Measurements from ENCODE around the gene MIER2. TPM values are rescaled to one million over a fixed set of nuclear protein-coding genes. Genes with fewer than 3 reads are reported as not detected.

Gene MIER2
- total and polyA plus RNA-seq, 10 of the 15 experiments (the other 5 are each of a cell fraction or from before 2014, with no cell fraction given), result 0.48 to 23.6 (median 12.1) TPM

DNA sequence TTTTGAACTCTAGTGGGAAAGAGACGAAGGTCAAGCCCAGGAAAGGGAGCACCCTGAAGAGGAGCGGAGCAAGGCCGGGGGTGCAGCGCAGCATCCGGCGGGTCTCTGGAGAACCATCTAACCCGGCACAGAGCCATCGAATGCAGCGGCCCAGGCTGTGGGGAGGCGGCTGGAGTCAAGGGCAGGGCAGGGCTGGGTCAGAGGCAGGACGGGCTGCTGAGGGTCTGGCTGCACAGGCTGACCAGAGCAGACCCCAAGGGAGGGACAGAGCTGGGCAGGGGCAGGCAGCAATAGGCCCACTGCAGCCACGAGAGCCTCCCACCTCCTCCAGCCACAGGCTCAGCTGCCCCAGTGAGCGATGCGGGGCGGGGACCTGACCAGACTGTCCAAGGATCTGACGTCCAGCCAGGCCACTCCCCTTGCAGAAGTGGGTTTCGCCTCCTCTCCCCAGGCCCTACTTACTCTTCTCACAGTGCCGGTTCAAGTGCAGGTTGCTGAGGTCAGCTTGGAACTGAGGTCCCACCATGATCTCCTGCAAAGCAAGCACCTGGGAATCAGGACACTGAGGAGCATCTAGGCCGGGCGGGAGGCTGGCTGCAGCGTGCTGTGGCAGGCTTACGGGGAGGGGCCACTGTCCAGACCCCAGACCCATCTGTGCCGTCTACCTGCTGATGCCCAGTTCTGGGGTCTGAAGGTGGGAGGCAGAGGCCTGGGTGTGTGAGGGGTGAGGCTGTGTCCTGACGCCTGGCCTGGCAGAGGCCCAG is 19.2 kb downstream of the MIER2 start:
- Histone ChIP-seq H2AFZ (ENCODE audit: control insufficient read depth, low read depth, low read length) (no peak overlapping the region), H3K36me3 (ENCODE audit: control insufficient read depth in 2 of 2, insufficient read depth in 2 of 2, low read length in 1 of 2) (peaks cover 25 to 32% of the 10 kb centered on the region in 2 experiments), H3K4me3 (no peak overlapping the region), H4K20me1 (ENCODE audit: control insufficient read depth, insufficient read depth) (no peaks in the 10 kb centered on the region), H3K27me3 (replicated peaks in 1 of 2; ENCODE audit: control insufficient read depth in 2 of 2, insufficient read depth in 2 of 2, low read length in 1 of 2) (no peaks in the 10 kb centered on the region), H3K9ac (ENCODE audit: control insufficient read depth, insufficient read depth, low read length) (no peak overlapping the region), H3K27ac (ENCODE audit: control insufficient read depth, insufficient read depth) (no peak overlapping the region), H3K4me1 (ENCODE audit: control insufficient read depth, insufficient read depth, low read length) (no peaks in the 10 kb centered on the region), H3K79me2 (ENCODE audit: control insufficient read depth, insufficient read depth, low read length) (no peaks in the 10 kb centered on the region), H3K9me3 (replicated peaks; ENCODE audit: control insufficient read depth, insufficient read depth, low read length) (peaks cover 10% of the 10 kb centered on the region; the same call in 2 of the 3 replicates), H3K4me2 (ENCODE audit: control insufficient read depth, insufficient read depth) (no peak overlapping the region)
- DNase-seq (ENCODE audit: low read depth, low spot score) (no peak), ATAC-seq (no peak), FAIRE-seq (no peak)
- CTCF ChIA-PET, result no interaction called here
- TF ChIP-seq PBX3 (IDR thresholded peaks at IDR 0.05; ENCODE audit: insufficient replicate concordance, low read depth, low read length), result no peak
- no peak for TF ChIP-seq SUPT20H (IDR thresholded peaks at IDR 0.05; ENCODE audit: borderline replicate concordance, control insufficient read depth, low read depth, low read length)
- TF ChIP-seq SMAD1 (IDR thresholded peaks at IDR 0.05; ENCODE audit: low read depth, partially characterized antibody), result no peak
- no peak for TF ChIP-seq ASH2L (IDR thresholded peaks at IDR 0.05; ENCODE audit: borderline replicate concordance, low read depth)
- TF ChIP-seq NR2F1 (conservative IDR thresholded peaks at IDR 0.05), result no peak
- TF ChIP-seq NFYA (IDR thresholded peaks at IDR 0.05; ENCODE audit: borderline replicate concordance, low read depth, low read length), result no peak
- TF ChIP-seq, protein P1, sequence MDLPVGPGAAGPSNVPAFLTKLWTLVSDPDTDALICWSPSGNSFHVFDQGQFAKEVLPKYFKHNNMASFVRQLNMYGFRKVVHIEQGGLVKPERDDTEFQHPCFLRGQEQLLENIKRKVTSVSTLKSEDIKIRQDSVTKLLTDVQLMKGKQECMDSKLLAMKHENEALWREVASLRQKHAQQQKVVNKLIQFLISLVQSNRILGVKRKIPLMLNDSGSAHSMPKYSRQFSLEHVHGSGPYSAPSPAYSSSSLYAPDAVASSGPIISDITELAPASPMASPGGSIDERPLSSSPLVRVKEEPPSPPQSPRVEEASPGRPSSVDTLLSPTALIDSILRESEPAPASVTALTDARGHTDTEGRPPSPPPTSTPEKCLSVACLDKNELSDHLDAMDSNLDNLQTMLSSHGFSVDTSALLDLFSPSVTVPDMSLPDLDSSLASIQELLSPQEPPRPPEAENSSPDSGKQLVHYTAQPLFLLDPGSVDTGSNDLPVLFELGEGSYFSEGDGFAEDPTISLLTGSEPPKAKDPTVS (IDR thresholded peaks at IDR 0.05; ENCODE audit: low read depth, low read length), result no peak
- TF ChIP-seq, protein P2, sequence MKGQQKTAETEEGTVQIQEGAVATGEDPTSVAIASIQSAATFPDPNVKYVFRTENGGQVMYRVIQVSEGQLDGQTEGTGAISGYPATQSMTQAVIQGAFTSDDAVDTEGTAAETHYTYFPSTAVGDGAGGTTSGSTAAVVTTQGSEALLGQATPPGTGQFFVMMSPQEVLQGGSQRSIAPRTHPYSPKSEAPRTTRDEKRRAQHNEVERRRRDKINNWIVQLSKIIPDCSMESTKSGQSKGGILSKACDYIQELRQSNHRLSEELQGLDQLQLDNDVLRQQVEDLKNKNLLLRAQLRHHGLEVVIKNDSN (IDR thresholded peaks at IDR 0.05; ENCODE audit: borderline replicate concordance, extremely low read length, insufficient read depth, low read depth, low read length), result no peak
- TF ChIP-seq EZH2 (IDR thresholded peaks at IDR 0.05; ENCODE audit: borderline replicate concordance, control insufficient read depth, low read depth, low read length), result no peak
- TF ChIP-seq CEBPB (IDR thresholded peaks at IDR 0.05; ENCODE audit: borderline replicate concordance in 1 of 2, low read depth in 2 of 2, low read length in 2 of 2), result no peak
- TF ChIP-seq ETV6 (conservative IDR thresholded peaks at IDR 0.05 in 1 of 2, IDR thresholded peaks at IDR 0.05 in 1 of 2; ENCODE audit: borderline replicate concordance in 1 of 2, low read depth in 1 of 2), result no peak
- no peak for TF ChIP-seq SREBF1 (IDR thresholded peaks at IDR 0.05; ENCODE audit: low read length)
- TF ChIP-seq MLLT1 (IDR thresholded peaks at IDR 0.05), result no peak
- no peak for TF ChIP-seq NR2C2 (IDR thresholded peaks at IDR 0.05; ENCODE audit: borderline replicate concordance, control insufficient read depth, insufficient read length, low read depth)
- no peak for TF ChIP-seq MYB (IDR thresholded peaks at IDR 0.05; ENCODE audit: borderline replicate concordance, low read depth, low read length)
- in situ Hi-C loops (cut with MboI), result no loop called here
- RAD21 ChIA-PET (ENCODE audit: unreplicated experiment), result no interaction called here
- WGBS (ENCODE audit: insufficient coverage, insufficient replicate concordance, low lambda C conversion rate, missing lambda C conversion rate), result 73% methylated on average over 23 of the region's 24 CpGs
- no TSS peak for BruUV-seq (replicated peaks)
- SMC1A ChIA-PET (ENCODE audit: uncharacterized antibody, unreplicated experiment), result no interaction called here
- POLR2A ChIA-PET, result no interaction called here
- intact Hi-C loops (cut with micrococcal nuclease; ENCODE audit: unreplicated experiment), result no loop called here

Data from GM12878 (cell line).